ENCODE results near the gene HS3ST3B1. TPM values are rescaled to one million over a fixed set of nuclear protein-coding genes. Genes with fewer than 3 reads are reported as not detected.

The HS3ST3B1 gene
- total RNA-seq, 1 donor from 2014 or later: 1.6 TPM

DNA sequence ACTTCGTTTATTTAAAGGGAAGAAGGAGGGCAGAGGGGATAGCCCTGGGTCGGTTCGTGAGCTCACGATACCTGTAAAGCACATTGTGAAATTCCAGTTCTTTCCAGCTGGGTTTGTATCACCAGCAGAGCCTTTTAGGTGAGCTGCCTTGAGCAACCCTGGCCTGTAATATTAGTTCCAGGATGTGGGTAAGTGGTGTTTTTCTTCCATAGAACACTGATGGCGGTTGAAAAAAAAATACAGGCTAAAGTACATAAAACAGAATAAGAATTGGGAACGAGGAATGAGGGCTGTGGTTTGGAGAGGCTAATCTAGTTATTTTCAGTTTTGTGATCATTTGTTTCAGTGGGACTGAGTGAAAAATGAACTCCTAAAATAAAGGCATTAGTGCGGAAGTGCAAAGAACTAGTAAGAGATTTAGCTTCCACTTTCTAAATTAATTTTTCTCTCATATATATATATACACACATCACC is 20.6 kb downstream of the HS3ST3B1 start:
- no peak for DNase-seq (ENCODE audit: low read depth in 2 of 2)

DNA sequence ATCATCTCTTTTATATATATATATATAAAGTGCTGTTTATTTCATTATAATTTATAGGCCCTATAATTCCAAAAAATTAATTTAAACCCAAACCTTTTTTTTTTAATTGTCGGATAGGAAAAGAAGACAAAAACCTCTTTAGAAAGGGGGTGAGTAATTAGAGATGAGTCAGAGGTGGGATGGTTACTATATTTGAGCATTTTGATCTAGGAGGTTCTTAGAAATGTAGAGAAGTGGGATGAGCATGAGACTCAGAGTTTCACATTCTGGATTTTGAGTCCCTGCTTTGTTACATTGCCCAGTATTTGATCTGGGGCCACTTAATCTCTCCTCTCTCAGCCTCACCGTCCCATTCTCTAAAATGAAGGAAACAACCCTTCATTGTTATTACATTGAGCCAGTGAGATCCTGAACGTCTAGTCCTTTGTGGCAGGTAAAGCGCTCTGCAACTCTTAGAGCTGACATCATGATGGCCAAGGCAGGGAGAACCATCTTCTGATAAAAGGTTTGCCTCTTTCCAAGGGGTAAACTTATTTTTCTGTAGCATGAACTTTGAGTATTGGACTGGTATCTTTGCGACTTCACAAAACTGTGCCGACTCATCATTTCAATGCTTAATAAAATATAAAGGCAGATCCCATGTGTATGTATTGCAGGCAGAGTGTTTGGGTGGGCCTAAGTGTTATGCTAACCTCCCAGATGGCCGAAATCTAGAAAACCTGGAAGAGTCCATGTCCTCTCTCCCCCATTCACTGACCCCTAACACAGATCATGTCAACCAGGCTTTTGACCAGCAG is 21.3 kb downstream of the HS3ST3B1 start:
- DNase-seq (ENCODE audit: low read depth in 2 of 2): no peak

DNA sequence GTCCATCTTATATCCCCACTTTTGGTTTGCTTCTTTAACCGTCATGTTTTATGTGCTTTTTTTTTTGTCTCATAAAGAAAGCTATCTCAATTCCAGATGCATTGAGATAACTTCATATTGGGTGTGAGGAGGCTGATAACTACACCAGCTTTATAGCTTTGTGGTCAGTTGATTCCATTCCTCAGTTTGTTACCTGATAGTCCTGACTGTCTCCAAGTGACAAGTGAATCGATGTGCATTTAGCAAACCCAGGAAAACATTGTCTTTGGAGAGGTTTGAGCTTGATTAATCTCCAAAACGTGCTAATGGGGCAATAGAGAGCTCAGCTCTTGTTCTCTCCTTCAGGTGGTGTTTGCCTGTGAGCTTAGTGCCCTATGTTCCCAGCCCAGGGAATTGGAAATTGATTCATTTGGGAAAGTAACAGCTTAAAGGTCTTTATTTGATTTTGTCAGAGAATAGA is 22.7 kb downstream of the HS3ST3B1 start:
- DNase-seq (ENCODE audit: low read depth in 2 of 2): no peak

DNA sequence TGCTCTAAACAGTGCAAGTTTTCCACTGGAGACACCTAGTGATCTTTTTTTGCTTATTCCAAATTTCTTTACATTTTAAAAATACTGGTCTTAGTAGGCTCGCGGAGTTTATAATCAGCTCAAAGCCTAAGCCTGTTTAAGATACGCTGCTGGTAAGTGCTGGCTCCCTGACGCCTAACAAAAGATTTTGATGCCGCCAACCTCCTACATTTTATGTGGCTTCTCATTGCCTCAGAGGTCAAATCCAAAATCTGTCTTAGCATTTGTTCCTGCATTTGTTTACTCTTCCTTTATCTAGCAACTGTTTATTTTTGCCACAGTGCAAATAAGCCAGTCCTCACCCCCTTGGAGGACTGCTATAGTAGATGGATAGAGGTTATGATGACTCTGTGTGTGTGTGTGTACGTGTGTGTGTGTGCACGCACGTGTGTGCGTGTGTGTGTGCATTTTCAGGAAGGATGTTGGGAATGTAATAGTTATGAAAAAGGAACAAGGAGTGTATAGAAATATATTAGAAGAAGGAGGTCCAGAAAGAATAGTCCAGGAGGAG is 24.8 kb downstream of the HS3ST3B1 start:
- no peak for DNase-seq (ENCODE audit: low read depth in 2 of 2)

DNA sequence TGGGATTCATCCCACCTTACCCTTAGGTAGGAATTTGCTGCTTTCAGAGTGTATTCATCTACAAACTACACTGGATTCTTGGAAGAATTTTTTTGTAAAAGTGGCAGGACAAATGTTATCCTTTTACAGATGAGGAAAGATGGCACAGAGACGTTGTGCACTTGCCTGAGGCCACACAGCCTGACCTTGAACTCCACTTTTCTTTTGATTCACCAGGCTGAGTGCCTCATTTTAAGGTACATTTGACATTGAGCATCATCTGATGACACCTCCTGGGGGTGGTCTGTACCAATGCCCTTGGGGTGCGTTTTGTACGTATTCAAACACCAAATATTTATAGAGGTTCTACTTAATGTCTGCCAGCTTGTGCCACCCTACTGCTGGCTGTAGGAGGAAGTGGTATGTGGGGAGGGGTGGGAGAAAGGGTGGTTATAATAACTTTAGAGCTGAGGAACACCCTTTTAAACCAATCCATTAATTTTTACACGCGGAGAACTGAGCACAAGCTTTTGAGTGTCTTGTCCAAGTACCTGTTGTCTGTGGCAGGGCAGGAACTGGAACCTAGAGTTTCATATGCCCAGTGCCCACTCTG is 29.1 kb downstream of the HS3ST3B1 start:
- no peak for DNase-seq (ENCODE audit: low read depth in 2 of 2)

DNA sequence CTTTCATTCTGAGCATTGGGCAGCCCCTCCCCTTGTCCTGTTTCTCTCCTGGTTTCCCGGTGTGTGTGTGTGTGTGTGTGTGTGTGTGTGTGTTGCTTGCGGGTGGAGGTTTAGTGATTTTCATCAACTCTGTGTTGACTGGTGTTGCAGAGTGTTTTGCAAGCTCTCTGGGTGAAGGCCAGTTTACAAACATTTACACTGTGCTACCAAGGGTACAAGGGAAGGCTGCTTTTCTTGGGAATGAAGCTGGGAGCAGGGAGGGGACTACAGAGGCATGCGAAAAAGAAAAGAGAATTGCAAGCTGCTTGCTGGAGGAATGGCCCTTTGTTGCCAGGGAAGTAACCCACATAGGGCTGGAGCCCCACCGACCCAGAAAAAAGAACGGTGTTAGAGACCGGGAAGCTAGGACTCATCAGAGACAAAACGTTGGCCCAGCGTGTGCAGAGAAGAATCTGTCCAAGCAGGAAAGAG is 29.6 kb downstream of the HS3ST3B1 start:
- no peak for DNase-seq (ENCODE audit: low read depth in 2 of 2)

DNA sequence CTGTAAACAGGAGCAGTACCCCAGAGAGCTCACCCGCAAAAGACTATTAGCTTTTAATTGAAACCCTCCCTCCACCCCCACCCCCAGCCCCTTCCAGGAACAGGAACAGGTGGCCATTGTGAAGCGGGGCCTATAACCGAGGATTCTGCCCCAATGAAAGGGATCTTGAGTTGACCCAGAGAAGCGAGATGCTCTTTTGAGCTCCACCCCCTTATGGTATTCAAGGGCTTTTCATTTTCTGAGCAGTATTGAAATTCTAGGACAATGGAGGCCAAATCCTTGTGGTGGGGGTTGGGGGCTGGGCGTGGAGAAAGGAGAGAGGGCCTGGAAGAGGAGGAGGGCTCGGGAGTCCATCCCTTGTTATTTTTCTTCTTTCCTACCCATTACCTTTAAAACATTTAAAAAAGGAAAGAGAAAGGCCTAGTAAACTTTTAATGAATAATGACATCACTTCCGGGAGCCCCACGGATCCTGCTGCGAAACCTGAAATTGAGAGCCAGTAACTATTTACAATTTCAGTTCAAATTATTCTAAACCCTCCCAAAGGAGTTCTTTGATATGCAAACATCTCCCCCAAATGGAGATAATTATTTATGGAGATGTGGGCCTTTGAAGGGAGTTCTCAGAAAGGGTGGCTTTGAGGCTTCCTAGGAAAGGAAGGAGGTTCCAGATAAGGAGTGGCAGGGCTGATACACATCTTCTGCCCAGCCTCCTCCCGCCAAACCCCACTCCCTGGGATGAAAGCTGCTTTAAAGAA is 30.5 kb downstream of the HS3ST3B1 start:
- DNase-seq (ENCODE audit: low read depth in 2 of 2): no peak

DNA sequence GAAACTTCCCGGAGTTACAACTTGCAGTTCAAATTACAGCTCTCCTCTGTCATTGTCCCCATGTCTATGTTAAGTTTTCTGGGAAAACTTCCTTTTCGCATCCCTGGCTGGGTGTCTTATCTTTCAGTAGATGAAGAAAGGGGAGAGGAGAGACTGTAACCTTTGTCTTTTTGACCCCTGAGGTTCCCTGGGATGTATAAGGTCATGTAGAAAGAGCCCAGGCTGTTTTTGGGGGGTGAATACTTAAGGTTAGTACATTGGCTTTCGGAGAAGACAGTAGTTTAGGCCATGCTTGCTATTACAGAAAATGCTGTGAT is 31.1 kb downstream of the HS3ST3B1 start:
- DNase-seq (ENCODE audit: low read depth in 2 of 2): no peak

DNA sequence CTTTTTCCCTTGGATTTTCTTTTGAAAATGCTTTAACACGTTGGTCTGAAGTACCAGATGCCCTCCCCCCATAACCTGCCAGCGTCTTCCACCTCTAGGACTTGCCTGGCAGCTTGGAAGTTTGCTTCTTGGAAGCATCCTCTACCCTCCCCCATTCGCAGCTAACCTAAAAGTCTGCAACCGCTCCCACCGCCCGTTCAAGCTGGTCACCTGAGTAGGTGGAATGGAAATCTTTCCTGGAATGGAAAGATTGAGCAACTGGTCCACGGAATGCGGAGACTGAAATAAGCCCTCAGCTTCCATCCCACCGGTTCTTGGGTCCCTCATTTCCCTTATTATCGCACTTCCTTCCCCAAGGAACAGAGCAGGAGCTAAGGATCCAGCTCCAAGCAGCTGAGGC is 31.4 kb downstream of the HS3ST3B1 start:
- no peak for DNase-seq (ENCODE audit: low read depth in 2 of 2)

DNA sequence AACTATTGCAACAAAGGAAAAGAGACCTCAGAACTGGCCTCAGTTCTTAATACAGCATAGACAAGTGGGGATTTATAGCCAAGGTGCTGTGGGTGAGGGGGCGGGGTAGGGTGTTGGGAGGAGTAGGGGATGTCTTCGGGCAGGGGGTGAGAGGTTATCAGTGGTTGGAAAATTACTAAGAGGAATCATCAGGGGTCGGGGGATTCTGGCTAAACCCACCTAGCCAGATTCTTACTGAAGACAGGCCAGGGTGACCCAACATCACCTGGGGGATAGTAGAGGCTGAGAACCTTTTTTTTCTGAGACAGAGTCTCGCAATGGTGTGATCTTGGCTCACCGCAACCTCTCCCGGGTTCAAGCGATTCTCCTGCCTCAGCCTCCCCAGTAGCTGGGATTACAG is 32.6 kb downstream of the HS3ST3B1 start:
- no peak for DNase-seq (ENCODE audit: low read depth in 2 of 2)

DNA sequence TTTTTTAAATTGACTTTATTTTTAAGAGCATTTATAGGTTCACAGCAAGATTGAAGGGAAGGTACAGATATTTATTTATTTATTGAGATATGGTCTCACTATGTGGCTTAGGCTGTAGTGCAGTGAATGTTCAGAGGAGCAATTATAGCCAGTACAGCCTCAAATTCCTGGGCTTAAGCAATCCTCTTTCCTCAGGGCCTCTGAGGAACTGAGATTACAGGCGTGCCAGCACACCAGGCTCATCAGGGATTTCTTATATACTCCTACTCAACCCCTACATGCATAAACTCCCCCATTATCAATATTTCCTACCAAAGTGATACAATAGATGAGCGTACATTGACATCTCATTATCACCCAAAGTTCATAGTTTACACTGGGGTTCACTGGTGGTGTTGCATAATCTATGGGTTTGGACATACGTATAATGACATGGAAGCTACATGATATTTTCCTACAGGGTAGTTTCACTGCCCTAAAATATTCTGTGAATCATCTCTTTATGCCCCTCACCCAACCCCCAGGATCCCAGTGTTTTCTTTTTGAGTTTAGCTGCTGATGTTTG is 33.5 kb downstream of the HS3ST3B1 start:
- no peak for DNase-seq (ENCODE audit: low read depth in 2 of 2)

DNA sequence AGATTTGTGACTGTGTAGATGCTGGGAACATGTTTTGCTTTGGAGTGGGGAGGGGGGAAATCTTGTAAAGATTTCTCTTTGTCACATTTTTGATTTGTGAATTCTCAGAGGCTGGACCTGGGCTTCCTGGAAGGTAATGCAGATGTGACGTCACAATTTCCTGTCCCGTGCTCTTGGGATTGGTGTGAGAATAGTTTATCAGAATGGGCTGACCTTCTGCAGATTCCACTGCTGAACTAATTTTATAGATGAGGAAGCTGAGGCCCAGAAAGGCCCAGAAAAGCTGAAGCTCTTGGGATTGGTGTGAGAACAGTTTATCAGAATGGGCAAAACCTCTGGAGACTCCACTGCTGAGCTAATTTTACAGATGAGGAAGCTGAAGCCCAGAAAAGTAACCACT is 34.0 kb downstream of the HS3ST3B1 start:
- no peak for DNase-seq (ENCODE audit: low read depth in 2 of 2)

DNA sequence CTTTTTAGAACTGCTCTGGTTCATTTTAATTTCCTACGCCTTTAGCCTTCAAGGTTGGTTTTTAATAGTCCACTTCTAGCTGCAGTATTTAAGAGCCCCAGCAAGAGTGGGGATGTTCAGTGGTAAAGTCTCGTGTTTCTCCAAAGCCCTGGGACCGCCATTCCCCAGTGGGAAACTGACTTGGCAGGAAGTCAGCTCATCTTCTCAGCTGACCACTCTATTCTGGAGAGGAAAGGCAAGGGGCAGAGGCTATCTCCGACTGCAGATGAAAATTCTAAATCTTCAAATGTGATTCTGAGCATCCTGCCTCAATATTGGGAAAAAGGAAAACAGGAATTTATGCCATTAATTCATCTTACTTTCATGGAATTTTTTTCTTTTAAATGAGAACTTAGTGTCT is 35.5 kb downstream of the HS3ST3B1 start:
- DNase-seq (ENCODE audit: low read depth in 2 of 2): no peak

DNA sequence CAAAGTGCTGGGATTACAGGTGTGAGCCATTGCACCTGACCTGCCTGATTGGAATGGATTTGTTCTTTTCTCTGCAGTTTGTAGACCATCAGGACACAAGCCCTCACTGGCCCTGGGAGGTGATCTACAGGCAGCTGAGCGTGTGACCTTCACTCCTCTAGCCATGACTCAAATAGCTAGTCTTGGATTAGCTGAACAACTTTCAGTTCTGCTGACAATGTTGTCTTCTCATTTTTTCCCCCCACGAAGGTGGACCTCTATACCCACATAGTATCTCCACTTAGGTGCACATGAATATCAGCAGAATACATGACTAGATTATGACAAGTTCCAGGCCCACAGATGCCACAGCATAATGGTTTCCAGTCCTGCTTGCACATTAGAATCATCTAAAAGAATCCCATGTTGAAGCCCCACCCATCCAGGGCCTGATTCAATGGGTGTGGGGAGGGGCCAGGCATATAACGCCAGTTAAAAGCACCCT is 36.8 kb downstream of the HS3ST3B1 start:
- no peak for DNase-seq (ENCODE audit: low read depth in 2 of 2)

DNA sequence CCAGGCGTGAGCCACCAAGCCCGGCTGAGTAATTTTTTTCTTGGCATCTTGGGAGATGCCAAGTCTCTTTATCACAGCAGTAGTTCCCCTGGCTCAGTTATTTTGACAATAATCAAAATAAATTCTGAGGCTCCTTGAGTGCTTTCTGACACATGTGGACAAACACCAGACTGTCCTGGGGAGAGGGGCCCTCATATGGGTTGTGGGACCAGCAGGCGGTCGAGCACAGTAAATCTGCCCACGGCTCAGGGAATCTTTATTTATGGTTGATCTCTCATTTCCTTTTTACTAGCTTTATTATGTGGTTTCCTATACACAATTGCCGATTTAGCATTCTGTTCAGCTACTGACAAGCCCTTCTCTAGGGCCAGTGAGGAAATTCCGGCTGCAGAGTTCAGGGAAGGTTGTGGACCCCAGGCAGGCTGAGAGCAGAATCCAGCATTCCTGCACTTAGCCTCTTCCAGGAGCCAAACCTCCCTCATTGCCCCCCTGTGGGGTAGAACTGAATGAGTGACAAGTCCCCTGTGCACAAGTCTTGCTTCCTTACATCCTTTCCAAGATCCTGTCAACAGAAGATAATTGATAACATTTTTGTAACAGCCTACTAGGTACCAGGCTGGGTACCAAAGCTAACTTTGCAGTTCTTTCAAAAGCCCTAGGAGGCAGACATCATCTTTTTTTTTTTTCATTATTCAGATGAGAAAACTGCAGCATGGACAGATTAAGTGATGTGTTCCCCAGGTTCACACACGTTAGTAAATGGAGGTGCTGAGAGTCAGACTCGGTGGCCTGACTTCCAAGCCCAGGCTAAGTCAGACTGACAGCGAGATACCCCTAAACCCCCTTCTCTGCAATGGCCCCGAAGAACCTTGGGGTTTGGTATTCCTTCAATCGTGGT is 40.2 kb downstream of the HS3ST3B1 start:
- DNase-seq (ENCODE audit: low read depth in 2 of 2): no peak

DNA sequence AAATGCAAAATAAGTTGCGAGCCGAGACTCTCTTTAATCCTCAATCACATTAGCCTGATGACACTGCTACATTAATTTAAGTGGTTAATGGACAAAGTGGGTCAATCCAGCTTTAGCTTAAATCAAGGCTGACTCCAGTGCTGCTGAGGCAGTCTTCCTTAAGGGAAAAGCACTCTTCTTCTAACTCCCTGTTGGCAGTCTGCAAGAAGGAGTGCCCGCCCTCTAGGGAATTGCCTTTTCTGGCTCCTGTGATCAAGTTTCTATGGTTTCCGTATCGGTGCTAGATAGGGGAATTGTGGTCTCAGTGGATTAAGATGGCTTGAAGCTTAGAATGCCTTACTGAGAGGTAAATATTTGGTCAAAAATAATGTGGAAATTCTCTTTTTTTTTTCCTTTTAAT is 41.0 kb downstream of the HS3ST3B1 start:
- no peak for DNase-seq (ENCODE audit: low read depth in 2 of 2)

DNA sequence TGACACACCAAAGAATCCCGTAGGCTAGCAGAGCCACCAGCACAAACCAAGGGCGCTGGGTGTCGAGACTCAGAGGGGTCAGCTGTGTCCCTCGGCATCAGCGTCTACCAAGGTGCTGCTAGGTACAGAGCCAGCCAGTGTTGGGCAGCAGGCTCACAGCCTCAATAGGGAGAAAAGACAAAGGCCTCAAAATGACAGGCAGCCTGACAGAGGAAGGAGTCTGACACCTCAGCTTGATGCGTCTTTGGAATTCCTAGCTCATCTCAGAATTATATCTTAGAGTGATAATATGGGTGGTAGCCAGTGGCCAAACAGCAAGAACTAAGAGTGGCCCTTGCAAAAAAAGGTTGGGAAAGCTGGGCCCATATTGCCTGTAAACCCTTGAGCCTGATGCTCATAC is 45.9 kb downstream of the HS3ST3B1 start:
- no peak for DNase-seq (ENCODE audit: low read depth in 2 of 2)

DNA sequence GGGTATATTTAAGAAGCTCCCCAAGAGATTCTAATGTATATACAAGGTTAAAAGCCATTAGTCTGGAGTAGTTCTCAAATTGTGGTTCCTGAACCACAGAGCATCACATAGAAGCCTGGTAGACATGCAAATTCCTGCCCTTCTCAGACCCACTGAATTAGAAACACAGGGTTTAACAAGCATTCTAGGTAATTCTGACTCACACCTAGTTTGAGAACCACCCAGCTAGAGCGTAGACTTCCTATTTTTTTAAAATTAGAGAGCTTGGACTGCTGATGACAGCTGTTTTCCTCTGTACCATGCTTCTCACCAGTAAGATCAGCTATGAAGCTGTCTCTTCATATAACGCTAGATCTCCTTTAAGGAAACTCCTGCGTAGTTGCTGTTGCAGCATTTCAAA is 50.6 kb downstream of the HS3ST3B1 start:
- DNase-seq (ENCODE audit: low read depth in 2 of 2): no peak

DNA sequence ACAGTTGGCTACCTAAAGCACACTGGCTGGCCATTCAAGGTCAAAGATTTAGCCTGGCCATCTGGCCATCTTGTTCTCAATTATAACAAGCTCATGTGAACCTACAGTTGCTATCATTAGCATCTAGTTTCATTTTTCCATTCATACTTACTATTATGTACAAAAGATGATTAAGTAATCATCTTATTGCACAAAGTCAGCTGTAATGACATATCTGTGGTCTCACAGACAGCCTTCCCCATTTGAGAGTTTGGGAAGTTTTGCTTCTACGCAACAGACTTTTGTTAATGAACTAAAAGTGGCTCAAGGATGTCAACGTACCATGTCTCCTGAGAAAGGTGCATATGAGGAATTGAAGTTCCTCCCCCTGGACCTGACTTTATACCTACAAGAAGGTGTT is 51.3 kb downstream of the HS3ST3B1 start:
- no peak for DNase-seq (ENCODE audit: low read depth in 2 of 2)

DNA sequence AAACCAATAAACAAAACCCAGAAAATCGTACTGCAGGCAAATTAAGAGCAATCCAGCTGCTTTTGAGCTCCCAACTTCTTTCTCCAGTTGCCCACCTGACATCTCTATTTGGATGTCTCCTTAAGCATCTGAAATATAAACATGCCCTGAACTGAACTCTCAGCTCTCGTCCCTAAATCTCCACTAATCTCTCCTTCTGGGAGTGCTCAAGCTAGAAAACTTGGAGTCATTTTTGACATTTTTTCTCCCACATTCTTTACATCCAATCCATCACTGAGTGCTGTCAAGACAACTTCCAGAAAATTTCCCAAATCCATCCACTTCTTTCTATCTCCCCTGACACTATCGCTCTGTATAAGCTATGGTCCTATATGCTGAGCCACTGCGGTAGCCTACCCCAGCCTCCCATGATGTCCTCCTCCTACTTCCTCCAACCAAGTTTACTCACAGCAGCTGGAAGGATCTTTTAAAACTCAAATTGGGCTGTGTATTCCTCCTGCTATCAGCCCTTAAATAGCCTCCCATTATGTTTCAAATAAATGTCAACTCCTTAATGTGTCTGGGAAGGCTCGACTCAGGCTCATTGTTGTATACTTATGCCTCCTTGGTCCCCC is 53.1 kb downstream of the HS3ST3B1 start:
- DNase-seq (ENCODE audit: low read depth in 2 of 2): no peak

Data from lung microvascular endothelial cell (primary cell).